Transverse colon (tissue), 4 donors: ENCODE data around the gene DHRS12. TPM values are rescaled to one million over a fixed set of nuclear protein-coding genes. Genes with fewer than 3 reads are reported as not detected.

Source experiments
- DNase-seq: peaks from one replicate; pipeline ENCODE4 v3.0.0-alpha.2; 2019
- H3K27ac ChIP-seq, 4 donors: fragments of 200-600 bp; sonication (generic); 2 replicates each; pipeline ENCODE4 v1.5.1; 2016 to 2018; ENCODE audit warnings: inconsistent platforms in 4 of 4
- H3K27me3 ChIP-seq: fragments of 200-600 bp; sonication (generic); 2 replicates; pipeline ENCODE4 v1.5.1; 2017; ENCODE audit warnings: inconsistent platforms
- H3K36me3 ChIP-seq, 4 donors: fragments of 200-600 bp; sonication (generic); 2 replicates each; pipeline ENCODE4 v1.5.1; 2017 to 2019; ENCODE audit warnings: inconsistent platforms in 4 of 4
- H3K4me1 ChIP-seq, 4 donors: fragments of 200-600 bp; sonication (generic); 2 replicates each; pipeline ENCODE4 v1.5.1; 2017 to 2020; ENCODE audit warnings: inconsistent platforms in 4 of 4
- H3K4me3 ChIP-seq, 4 donors: fragments of 200-600 bp; sonication (generic); 1 replicate in 1 of 4; 2 replicates in 3 of 4; pipeline versions ENCODE4 v1.5.1 to v1.6.1; 2017 to 2019; ENCODE audit warnings: inconsistent platforms in 4 of 4
- H3K9me3 ChIP-seq, 2 donors: fragments of 200-600 bp; sonication (generic); 2 replicates each; pipeline ENCODE4 v1.5.1; 2017 to 2019; ENCODE audit warnings: inconsistent platforms in 2 of 2
- EP300 ChIP-seq: sonication (generic); formaldehyde crosslinking; IDR thresholded peaks from one replicate; pipeline ENCODE4 v1.6.1; 2017; ENCODE audit warnings: antibody characterized with exemption, low read depth
- POLR2A ChIP-seq: fragments of 450-650 bp; IDR thresholded peaks from one replicate; pipeline ENCODE4 v1.6.1; 2016; ENCODE audit warnings: antibody characterized with exemption, mild to moderate bottlenecking, moderate library complexity
- POLR2AphosphoS5 ChIP-seq, 3 donors: sonication (generic); formaldehyde crosslinking; IDR thresholded peaks; one replicate each; pipeline ENCODE4 v1.6.1; 2016; ENCODE audit warnings: antibody characterized with exemption in 3 of 3
- WGBS, 2 donors: methylation state at CpG; one replicate each; pipeline ENCODE4 v1.1.5; 2018; ENCODE audit warnings: low coverage in 1 of 2; 5-methylcytosine and 5-hydroxymethylcytosine counted together
- in situ Hi-C, 4 donors: fragments of 200-750 bp; cut with MboI; loops; one replicate each; pipeline versions ENCODE4 v1.15.0 to v1.15.1; 2017; ENCODE audit warnings: low sequenced_read_pairs in 3 of 4, low pct_ligation_motif_present in 1 of 4, low pct_unique_long_range_greater_than_20kb in 1 of 4
- intact Hi-C: fragments of 100-400 bp; cut with DNase I; formaldehyde crosslinking; loops from one replicate; pipeline ENCODE4 v1.15.1; 2023; ENCODE audit warnings: low total_unique reads
- total RNA-seq, 4 donors: library from RNA; depleted of rRNA; stranded (reverse); fragments of >200 nt; gene quantifications; one replicate each; pipeline ENCODE4 v1.1.0, GENCODE V29; 2016
- TF ChIP-seq, protein P1 (sequence below), 5 experiments: fragments of 200-600 bp in 3 of 5; fragments of 450-650 bp in 2 of 5; sonication (generic) in 3 of 5; IDR thresholded peaks; 1 replicate in 2 of 5; 2 replicates in 3 of 5; pipeline ENCODE4 v1.5.1; 2016 to 2017; ENCODE audit warnings: antibody characterized with exemption in 5 of 5, inconsistent platforms in 3 of 5, mild to moderate bottlenecking in 2 of 5, moderate library complexity in 1 of 5

The DHRS12 gene
- total RNA-seq, 4 donors from 2014 or later, result 5.2 to 17.8 (median 13.5) TPM

DNA sequence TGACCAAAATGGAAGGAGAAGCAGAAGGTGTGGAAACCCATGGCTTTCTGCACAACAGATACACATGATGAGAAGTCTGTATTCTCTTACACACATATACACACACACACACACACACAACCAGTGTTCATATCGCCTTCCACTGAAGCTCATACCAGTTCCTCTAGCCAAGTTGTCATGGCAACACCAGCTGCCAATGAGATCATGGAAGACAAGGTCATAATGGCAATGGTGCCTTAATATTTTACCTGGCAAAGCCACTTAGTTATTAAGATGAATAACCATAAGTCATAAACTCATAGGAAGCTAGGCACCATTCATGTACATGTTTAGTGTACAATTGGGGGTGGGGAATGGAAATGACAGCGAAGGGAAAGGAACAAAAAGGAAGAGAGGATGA is 2.6 kb upstream of the DHRS12 start:
- 76 to 83% methylated on average over 2 of the region's 2 CpGs for WGBS, 2 donors
- no peak for DNase-seq

DNA sequence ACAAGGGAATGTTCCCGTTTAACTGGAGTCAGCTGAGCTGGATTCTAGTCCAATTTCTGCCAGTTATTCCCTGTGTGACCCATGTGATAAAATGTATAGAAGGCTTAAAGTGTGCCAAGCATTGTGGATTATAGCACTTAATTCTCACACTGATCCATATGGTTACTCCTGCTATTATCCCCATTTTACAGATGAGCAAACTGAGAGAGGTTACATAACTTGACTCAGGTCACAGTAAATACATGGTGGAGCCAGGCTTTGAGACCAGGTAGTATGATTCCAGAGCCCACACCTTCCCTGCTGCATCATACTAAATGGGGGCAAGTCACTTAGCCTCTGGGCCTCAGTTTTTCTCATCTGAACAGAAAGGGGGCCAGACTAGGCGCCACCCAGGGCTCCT is 2.0 kb upstream of the DHRS12 start:
- DNase-seq, result no peak
- H3K4me1 ChIP-seq, result peaks cover 20 to 37% (median 30%) of the 10 kb centered on the region in 4 donors
- H3K27me3 ChIP-seq, result no peaks in the 10 kb centered on the region
- intact Hi-C loops (loop anchor here (10.0 kb wide), 1 partner anchor 221 kb away; the partner anchor contains the start of gene WDFY2), in situ Hi-C loops (loop anchor here in 2 of 4 donors (10.0 to 25.0 kb wide), 3 partner anchors 221 to 631 kb away; partner anchors contain the start of genes NEK5 (in 1 of the 2) and WDFY2 (in 1 of the 2))
- no peak overlapping the region for H3K4me3 ChIP-seq
- H3K27ac ChIP-seq, result peak overlapping the region in 1 of 4 donors; percentile 100
- no peaks in the 10 kb centered on the region for H3K9me3 ChIP-seq
- TF ChIP-seq, protein P1, sequence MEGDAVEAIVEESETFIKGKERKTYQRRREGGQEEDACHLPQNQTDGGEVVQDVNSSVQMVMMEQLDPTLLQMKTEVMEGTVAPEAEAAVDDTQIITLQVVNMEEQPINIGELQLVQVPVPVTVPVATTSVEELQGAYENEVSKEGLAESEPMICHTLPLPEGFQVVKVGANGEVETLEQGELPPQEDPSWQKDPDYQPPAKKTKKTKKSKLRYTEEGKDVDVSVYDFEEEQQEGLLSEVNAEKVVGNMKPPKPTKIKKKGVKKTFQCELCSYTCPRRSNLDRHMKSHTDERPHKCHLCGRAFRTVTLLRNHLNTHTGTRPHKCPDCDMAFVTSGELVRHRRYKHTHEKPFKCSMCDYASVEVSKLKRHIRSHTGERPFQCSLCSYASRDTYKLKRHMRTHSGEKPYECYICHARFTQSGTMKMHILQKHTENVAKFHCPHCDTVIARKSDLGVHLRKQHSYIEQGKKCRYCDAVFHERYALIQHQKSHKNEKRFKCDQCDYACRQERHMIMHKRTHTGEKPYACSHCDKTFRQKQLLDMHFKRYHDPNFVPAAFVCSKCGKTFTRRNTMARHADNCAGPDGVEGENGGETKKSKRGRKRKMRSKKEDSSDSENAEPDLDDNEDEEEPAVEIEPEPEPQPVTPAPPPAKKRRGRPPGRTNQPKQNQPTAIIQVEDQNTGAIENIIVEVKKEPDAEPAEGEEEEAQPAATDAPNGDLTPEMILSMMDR (IDR thresholded peaks at IDR 0.05), result no peak
- WGBS, 2 donors, result 90% methylated on average over 2 of the region's 2 CpGs; no CpG with 5 or more reads in 1 of the 2 donors
- H3K36me3 ChIP-seq, result no peaks in the 10 kb centered on the region

More for the DNA sequence above, 2.6 kb upstream of the DHRS12 start:
- Histone ChIP-seq H3K27me3 (no peaks in the 10 kb centered on the region), H3K4me1 (peaks cover 17 to 30% (median 26%) of the 10 kb centered on the region in 4 donors), H3K27ac (no peak overlapping the region), H3K9me3 (no peaks in the 10 kb centered on the region), H3K36me3 (no peaks in the 10 kb centered on the region), H3K4me3 (no peak overlapping the region)
- no peak for TF ChIP-seq EP300
- TF ChIP-seq POLR2A, result no peak
- no peak for TF ChIP-seq POLR2AphosphoS5 (IDR thresholded peaks at IDR 0.05)
- TF ChIP-seq, protein P1 (IDR thresholded peaks at IDR 0.05), result no peak
- intact Hi-C loops (loop anchor here (10.0 kb wide), 1 partner anchor 222 kb away; the partner anchor contains the start of gene WDFY2), in situ Hi-C loops (loop anchor here in 2 of 4 donors (10.0 to 25.0 kb wide), 3 partner anchors 222 to 631 kb away; partner anchors contain the start of genes NEK5 (in 1 of the 2) and WDFY2 (in 1 of the 2))

DNA sequence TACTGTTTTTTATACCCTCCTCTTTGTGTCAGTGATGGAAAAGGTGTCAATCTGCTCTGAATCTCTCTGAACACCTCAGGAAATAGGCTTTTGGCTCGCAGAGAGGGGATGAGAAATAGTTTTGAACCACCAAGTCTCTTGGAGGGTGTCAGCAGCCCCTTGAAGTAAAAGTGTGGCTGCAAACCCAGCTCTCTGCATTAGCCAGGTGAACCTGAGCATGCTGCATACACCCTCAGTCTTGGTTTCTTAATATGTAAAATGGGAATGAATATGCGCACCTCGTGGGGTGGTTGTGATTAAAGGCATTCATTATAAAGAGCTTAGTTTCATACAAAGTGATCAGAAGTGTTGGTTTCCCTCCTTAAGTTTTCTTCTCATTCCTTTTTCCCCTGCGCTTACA is 1.4 kb upstream of the DHRS12 start:
- Histone ChIP-seq H3K4me1 (peaks cover 20 to 43% (median 30%) of the 10 kb centered on the region in 4 donors), H3K27ac (peak overlapping the region; percentile 99 to 100 (median 100)), H3K4me3 (no peak overlapping the region), H3K9me3 (no peaks in the 10 kb centered on the region), H3K36me3 (no peaks in the 10 kb centered on the region), H3K27me3 (no peaks in the 10 kb centered on the region)
- 92% methylated on average over 4 of the region's 4 CpGs; no CpG with 5 or more reads in 1 of the 2 donors for WGBS, 2 donors
- intact Hi-C loops, result loop anchor here (10.0 kb wide), 1 partner anchor 221 kb away; the partner anchor contains the start of gene WDFY2
- TF ChIP-seq, protein P1 (IDR thresholded peaks at IDR 0.05), result no peak
- TF ChIP-seq POLR2AphosphoS5 (IDR thresholded peaks at IDR 0.05), result no peak
- TF ChIP-seq POLR2A, result no peak
- TF ChIP-seq EP300, result no peak
- no peak for DNase-seq
- in situ Hi-C loops, result loop anchor here in 2 of 4 donors (10.0 to 25.0 kb wide), 3 partner anchors 221 to 632 kb away; partner anchors contain the start of genes NEK5 (in 1 of the 2) and WDFY2 (in 1 of the 2)

DNA sequence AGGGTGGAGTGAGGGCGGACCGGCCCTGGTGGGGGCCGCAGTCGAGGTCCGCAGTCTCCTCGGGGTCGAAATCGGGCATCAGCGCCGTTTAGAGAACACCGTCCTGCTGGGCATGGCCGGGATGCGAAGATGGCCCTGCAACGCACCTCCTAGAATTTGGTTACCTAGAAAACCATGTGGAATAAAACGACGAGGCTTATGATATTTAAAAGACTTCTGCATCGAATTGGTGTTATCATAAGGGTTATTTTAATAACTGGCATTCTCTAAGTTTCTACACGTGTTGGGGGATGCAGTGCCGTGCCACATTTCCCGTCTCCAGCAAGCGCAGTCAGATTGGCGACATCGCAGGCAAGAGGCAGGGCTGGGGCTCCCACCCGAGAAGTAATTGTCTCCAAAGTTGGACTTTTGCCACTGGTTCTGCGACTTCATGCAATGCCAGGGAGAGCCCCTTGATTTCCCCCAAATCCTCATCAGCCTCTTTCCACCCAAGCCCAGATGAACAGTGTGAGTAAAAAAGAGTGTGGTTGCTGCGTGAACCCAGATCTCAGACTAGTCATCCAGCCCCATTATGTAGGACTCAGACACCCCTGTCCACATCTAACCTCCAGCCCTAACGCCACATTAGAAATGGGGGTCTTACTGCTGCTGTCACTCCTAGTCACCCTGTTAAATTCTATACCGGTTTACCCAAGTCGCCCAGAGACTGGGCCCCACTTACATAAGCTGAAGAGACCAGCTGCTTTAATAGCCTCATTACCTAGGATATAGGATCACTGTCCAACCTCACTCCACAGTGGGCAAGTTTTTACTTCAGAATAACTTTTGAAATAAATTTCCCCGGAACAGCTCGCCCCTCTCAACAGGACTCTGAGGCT is 571 bp upstream of the DHRS12 start:
- WGBS, 2 donors, result 16 to 24% methylated on average over 5 to 31 of the region's 31 CpGs
- H3K9me3 ChIP-seq, result no peaks in the 10 kb centered on the region
- intact Hi-C loops (loop anchor here (5.0 to 10.0 kb wide), 2 partner anchors 220 to 352 kb away; partner anchors contain the start of genes INTS6 and WDFY2), in situ Hi-C loops (loop anchor here in 2 of 4 donors (10.0 to 25.0 kb wide), 3 partner anchors 220 to 633 kb away; partner anchors contain the start of genes NEK5 (in 1 of the 2) and WDFY2 (in 1 of the 2))
- DNase-seq, result peak; percentile 53
- no peaks in the 10 kb centered on the region for H3K36me3 ChIP-seq
- H3K4me3 ChIP-seq, result peak overlapping the region; percentile 72 to 94 (median 80)
- TF ChIP-seq POLR2AphosphoS5 (IDR thresholded peaks at IDR 0.05), result no peak
- TF ChIP-seq, protein P1 (IDR thresholded peaks at IDR 0.05), result peak in 1 of 5 experiments; percentile 21
- H3K4me1 ChIP-seq, result peaks cover 20 to 44% (median 30%) of the 10 kb centered on the region in 4 donors
- H3K27me3 ChIP-seq, result no peaks in the 10 kb centered on the region
- H3K27ac ChIP-seq, result peak overlapping the region; percentile 99 to 100 (median 100)
